Endothelial cell of umbilical vein (primary cell): ENCODE results near the gene STAT1.

ENCODE experiments used
- POLR2AphosphoS5 ChIP-seq: IDR thresholded peaks from 2 replicates; pipeline ENCODE4 v1.6.1; 2012; ENCODE audit warnings: low read depth, mild to moderate bottlenecking, control low read depth, low read length, moderate library complexity; ENCODE audit not compliant: insufficient read depth
- TF ChIP-seq, protein P1 (sequence below): IDR thresholded peaks from 2 replicates; pipeline ENCODE4 v1.6.1; 2011; ENCODE audit not compliant: insufficient read depth, insufficient read length

DNA sequence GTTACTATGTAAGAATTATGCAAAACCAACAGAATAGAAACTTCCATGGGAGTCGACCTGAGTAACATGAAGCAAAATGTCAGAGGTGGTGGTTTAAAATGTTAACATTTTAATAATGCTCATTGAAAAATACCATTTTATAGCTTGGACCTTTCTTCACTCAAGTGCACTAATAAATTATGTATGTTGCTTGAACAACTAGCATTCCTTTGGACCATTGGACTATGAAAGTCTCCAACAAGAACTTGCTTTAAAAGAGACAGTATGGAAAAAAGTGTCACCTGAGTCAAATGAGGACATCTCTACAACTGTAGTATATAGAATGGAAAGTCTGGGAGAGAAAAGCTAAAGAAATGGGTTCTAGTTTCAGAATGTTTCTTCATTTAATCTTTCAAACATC, 81.5 kb downstream of the STAT1 start:
- no peak for TF ChIP-seq POLR2AphosphoS5
- TF ChIP-seq, protein P1, sequence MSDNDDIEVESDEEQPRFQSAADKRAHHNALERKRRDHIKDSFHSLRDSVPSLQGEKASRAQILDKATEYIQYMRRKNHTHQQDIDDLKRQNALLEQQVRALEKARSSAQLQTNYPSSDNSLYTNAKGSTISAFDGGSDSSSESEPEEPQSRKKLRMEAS, result no peak
